Stimulated activated naive CD8-positive, alpha-beta T cell treated with anti-CD3 and anti-CD28 coated beads, Interleukin-15, Interleukin-2, amounts not matched to agents 100 ng/mL and 50 ng/mL, for 24 hours (primary cell): ENCODE results near the gene ZNF117.

Experiments used
- H3K27ac Mint-ChIP-seq: one replicate; pipeline ENCODE4 v1.8.0; 2021; ENCODE audit warnings: mild to moderate bottlenecking, mixed read lengths
- H3K27me3 Mint-ChIP-seq: one replicate; pipeline ENCODE4 v1.8.0; 2021; ENCODE audit warnings: mixed read lengths
- H3K36me3 Mint-ChIP-seq: one replicate; pipeline ENCODE4 v1.8.0; 2021; ENCODE audit warnings: low read depth, mixed read lengths
- H3K4me1 Mint-ChIP-seq: one replicate; pipeline ENCODE4 v1.8.0; 2021; ENCODE audit warnings: low read depth, mixed read lengths
- H3K4me3 Mint-ChIP-seq: one replicate; pipeline ENCODE4 v1.8.0; 2021; ENCODE audit warnings: mild to moderate bottlenecking, mixed read lengths
- H3K9me3 Mint-ChIP-seq: one replicate; pipeline ENCODE4 v1.8.0; 2021; ENCODE audit warnings: mixed read lengths

ZNF117 gene

GRCh38 chr7:65002972-65003585 is 12.2 kb upstream of the ZNF117 start:
- H3K9me3 Mint-ChIP-seq, result peaks cover 36% of the 10 kb centered on the region
- H3K4me1 Mint-ChIP-seq, result peaks cover 60% of the 10 kb centered on the region
- H3K36me3 Mint-ChIP-seq, result peaks cover 68% of the 10 kb centered on the region
- no peak overlapping the region for H3K27ac Mint-ChIP-seq
- H3K4me3 Mint-ChIP-seq, result no peak overlapping the region
- no peaks in the 10 kb centered on the region for H3K27me3 Mint-ChIP-seq

- H3K4me1 Mint-ChIP-seq, result peaks cover 52% of the 10 kb centered on the region
- H3K27ac Mint-ChIP-seq, result no peak overlapping the region
- peaks cover 48% of the 10 kb centered on the region for H3K9me3 Mint-ChIP-seq
- no peak overlapping the region for H3K4me3 Mint-ChIP-seq
- H3K36me3 Mint-ChIP-seq, result peaks cover 73% of the 10 kb centered on the region
- H3K27me3 Mint-ChIP-seq, result no peaks in the 10 kb centered on the region
Observed at GRCh38 chr7:65001291-65001814, 10.5 kb upstream of the ZNF117 start.

GRCh38 chr7:64999165-65000004 is 8.5 kb upstream of the ZNF117 start:
- H3K27ac Mint-ChIP-seq, result no peak overlapping the region
- no peak overlapping the region for H3K4me3 Mint-ChIP-seq
- peaks cover 65% of the 10 kb centered on the region for H3K36me3 Mint-ChIP-seq
- H3K4me1 Mint-ChIP-seq, result peaks cover 35% of the 10 kb centered on the region
- H3K9me3 Mint-ChIP-seq, result peaks cover 54% of the 10 kb centered on the region
- H3K27me3 Mint-ChIP-seq, result no peaks in the 10 kb centered on the region

GRCh38 chr7:64998865-64999164 is 8.0 kb upstream of the ZNF117 start:
- Mint-ChIP-seq H3K9me3 (peaks cover 58% of the 10 kb centered on the region), H3K4me1 (peaks cover 30% of the 10 kb centered on the region), H3K27me3 (no peaks in the 10 kb centered on the region), H3K27ac (no peak overlapping the region), H3K4me3 (no peak overlapping the region), H3K36me3 (peaks cover 63% of the 10 kb centered on the region)

- Mint-ChIP-seq H3K36me3 (peaks cover 63% of the 10 kb centered on the region), H3K27me3 (no peaks in the 10 kb centered on the region), H3K4me1 (peaks cover 22% of the 10 kb centered on the region), H3K27ac (no peak overlapping the region), H3K9me3 (peaks cover 54% of the 10 kb centered on the region), H3K4me3 (no peak overlapping the region)
Observed at GRCh38 chr7:64997927-64998391, 7.1 kb upstream of the ZNF117 start.

- Mint-ChIP-seq H3K27me3 (no peaks in the 10 kb centered on the region), H3K4me3 (no peak overlapping the region), H3K4me1 (peaks cover 17% of the 10 kb centered on the region), H3K27ac (no peak overlapping the region), H3K36me3 (peaks cover 62% of the 10 kb centered on the region), H3K9me3 (peaks cover 55% of the 10 kb centered on the region)
Observed at GRCh38 chr7:64997164-64997908, 6.5 kb upstream of the ZNF117 start.

GRCh38 chr7:64996305-64996704 is 5.5 kb upstream of the ZNF117 start:
- Mint-ChIP-seq H3K4me3 (no peak overlapping the region), H3K36me3 (peaks cover 57% of the 10 kb centered on the region), H3K27ac (no peak overlapping the region), H3K9me3 (peaks cover 58% of the 10 kb centered on the region), H3K27me3 (no peaks in the 10 kb centered on the region), H3K4me1 (peaks cover 10% of the 10 kb centered on the region)

- no peak overlapping the region for H3K27ac Mint-ChIP-seq
- peaks cover 53% of the 10 kb centered on the region for H3K36me3 Mint-ChIP-seq
- no peak overlapping the region for H3K4me3 Mint-ChIP-seq
- peaks cover 61% of the 10 kb centered on the region for H3K9me3 Mint-ChIP-seq
- no peaks in the 10 kb centered on the region for H3K27me3 Mint-ChIP-seq
- no peaks in the 10 kb centered on the region for H3K4me1 Mint-ChIP-seq
Observed at GRCh38 chr7:64993901-64994300, 3.1 kb upstream of the ZNF117 start.

- Mint-ChIP-seq H3K4me3 (no peak overlapping the region), H3K9me3 (peaks cover 63% of the 10 kb centered on the region), H3K27me3 (no peaks in the 10 kb centered on the region), H3K36me3 (peaks cover 53% of the 10 kb centered on the region), H3K27ac (no peak overlapping the region), H3K4me1 (no peaks in the 10 kb centered on the region)
Observed at GRCh38 chr7:64992971-64993370, 2.1 kb upstream of the ZNF117 start.

GRCh38 chr7:64990216-64990615 is 620 bp downstream of the ZNF117 start:
- peaks cover 70% of the 10 kb centered on the region for H3K36me3 Mint-ChIP-seq
- no peaks in the 10 kb centered on the region for H3K27me3 Mint-ChIP-seq
- no peak overlapping the region for H3K4me3 Mint-ChIP-seq
- H3K27ac Mint-ChIP-seq, result no peak overlapping the region
- H3K4me1 Mint-ChIP-seq, result no peaks in the 10 kb centered on the region
- H3K9me3 Mint-ChIP-seq, result peaks cover 70% of the 10 kb centered on the region

- peaks cover 51% of the 10 kb centered on the region for H3K9me3 Mint-ChIP-seq
- peaks cover 63% of the 10 kb centered on the region for H3K36me3 Mint-ChIP-seq
- H3K27ac Mint-ChIP-seq, result no peak overlapping the region
- H3K27me3 Mint-ChIP-seq, result no peaks in the 10 kb centered on the region
- no peaks in the 10 kb centered on the region for H3K4me1 Mint-ChIP-seq
- no peak overlapping the region for H3K4me3 Mint-ChIP-seq
Observed at GRCh38 chr7:64978497-64979203, 12.2 kb downstream of the ZNF117 start.

- Mint-ChIP-seq H3K9me3 (peaks cover 28% of the 10 kb centered on the region), H3K4me1 (no peaks in the 10 kb centered on the region), H3K4me3 (no peak overlapping the region), H3K36me3 (peaks cover 5% of the 10 kb centered on the region), H3K27ac (no peak overlapping the region), H3K27me3 (peaks cover 5% of the 10 kb centered on the region)
Observed at GRCh38 chr7:64965594-64965993, 25.2 kb downstream of the ZNF117 start.

- H3K27ac Mint-ChIP-seq, result no peak overlapping the region
- H3K36me3 Mint-ChIP-seq, result no peaks in the 10 kb centered on the region
- H3K9me3 Mint-ChIP-seq, result peaks cover 20% of the 10 kb centered on the region
- peaks cover 15% of the 10 kb centered on the region for H3K27me3 Mint-ChIP-seq
- H3K4me3 Mint-ChIP-seq, result no peak overlapping the region
- no peaks in the 10 kb centered on the region for H3K4me1 Mint-ChIP-seq
Observed at GRCh38 chr7:64959072-64959747, 31.6 kb downstream of the ZNF117 start.

- peaks cover 4% of the 10 kb centered on the region for H3K4me1 Mint-ChIP-seq
- H3K27ac Mint-ChIP-seq, result no peak overlapping the region
- H3K36me3 Mint-ChIP-seq, result no peaks in the 10 kb centered on the region
- no peak overlapping the region for H3K4me3 Mint-ChIP-seq
- peaks cover 39% of the 10 kb centered on the region for H3K27me3 Mint-ChIP-seq
- no peaks in the 10 kb centered on the region for H3K9me3 Mint-ChIP-seq
Observed at GRCh38 chr7:64951250-64951848, 39.5 kb downstream of the ZNF117 start.
